ENCODE results near the gene OSBPL3.

OSBPL3 gene

DNA sequence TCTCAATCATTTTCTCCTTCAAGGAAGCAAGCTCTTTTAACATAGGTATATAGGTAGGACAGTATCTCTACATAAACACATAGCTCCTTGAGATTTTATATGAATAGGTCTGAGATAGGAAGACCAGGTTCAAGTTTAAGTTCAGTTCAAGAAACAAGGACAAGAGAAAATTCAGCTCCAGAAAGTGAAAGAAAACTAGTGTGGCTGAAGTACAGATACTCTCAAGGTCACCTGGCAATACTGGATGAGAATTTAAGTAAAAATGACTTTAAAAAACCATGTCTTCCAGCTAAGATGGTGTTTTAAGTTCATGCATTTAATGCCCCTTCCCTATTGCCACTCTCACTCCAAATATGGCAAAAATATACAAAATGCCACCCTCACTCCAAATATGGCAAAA is 91.3 kb downstream of the OSBPL3 start:
- no peak for DNase-seq

DNA sequence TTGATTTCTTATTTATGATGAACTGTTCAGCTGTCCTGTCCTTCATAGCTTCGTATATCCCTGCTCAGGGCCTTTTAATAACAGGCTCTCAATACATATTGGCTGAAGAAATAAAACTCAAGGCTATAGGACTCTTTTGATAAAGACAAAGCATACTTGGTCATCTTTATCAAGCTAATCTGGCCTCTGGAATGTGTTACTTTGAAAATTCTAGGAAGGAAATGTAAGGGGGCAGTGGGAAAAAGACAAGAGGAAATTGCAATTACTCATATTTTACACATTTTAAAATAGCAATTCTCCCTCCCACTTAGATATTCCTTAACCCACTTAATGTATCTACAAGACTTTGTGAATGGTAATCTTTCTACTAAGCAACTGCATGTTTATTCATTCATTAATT is 94.3 kb downstream of the OSBPL3 start:
- no peak for DNase-seq

DNA sequence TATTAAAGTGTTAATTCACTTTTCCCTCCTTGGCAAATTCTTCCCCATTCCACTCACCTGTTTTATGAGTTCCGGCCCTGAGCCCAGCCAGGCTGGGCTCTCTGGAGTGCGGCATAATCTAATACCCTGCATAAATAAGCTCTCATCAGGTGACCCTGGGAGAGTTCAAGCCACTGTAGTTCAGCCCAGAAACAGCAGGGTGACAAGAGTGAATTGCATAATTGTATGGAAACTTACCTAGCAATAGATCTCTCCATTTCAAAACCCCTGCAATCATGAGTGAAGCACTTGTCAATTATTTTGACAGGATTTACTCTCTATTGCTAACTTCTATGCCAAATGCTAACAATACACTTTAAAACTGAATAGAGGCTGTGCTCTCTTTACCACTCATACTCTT is 94.7 kb downstream of the OSBPL3 start:
- no peak for DNase-seq

DNA sequence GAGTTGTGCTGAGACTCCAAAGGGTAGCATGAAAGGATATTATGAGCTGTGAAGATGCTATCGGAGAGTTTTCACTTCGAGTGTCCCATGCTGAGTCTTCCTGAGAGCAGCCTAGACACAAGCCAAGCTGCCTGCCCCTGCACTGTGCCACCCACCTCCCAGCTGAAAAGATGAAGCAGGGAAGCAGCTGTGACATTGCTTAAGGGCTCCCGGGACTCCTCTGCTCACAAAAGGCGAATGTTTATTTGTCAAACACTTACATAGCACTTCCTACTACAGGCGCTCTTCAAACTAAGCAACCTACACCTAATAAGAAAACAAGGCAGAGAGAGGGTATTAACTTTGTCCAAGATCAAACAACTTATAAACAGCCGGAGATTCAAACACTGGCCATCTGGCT is 95.6 kb downstream of the OSBPL3 start:
- DNase-seq = no peak

DNA sequence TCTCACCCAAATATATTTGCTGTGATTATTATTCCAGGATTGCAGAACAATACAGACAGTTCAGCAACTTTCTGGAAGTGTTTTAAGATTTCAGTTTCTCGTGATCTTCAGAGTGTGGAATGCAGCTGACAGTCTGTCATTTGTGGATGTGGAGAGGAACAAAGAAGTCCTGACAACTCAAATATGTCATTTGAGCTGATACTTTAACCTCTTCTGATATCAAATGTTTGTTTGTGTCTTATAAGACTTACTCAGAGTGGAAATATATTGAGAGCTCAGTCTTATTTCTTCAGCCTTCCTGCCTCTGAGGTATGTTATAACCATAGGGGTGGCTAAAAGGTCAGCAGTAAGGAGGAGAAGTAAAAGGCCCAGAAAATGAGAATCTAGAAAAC is 96.4 kb downstream of the OSBPL3 start:
- DNase-seq = no peak

DNA sequence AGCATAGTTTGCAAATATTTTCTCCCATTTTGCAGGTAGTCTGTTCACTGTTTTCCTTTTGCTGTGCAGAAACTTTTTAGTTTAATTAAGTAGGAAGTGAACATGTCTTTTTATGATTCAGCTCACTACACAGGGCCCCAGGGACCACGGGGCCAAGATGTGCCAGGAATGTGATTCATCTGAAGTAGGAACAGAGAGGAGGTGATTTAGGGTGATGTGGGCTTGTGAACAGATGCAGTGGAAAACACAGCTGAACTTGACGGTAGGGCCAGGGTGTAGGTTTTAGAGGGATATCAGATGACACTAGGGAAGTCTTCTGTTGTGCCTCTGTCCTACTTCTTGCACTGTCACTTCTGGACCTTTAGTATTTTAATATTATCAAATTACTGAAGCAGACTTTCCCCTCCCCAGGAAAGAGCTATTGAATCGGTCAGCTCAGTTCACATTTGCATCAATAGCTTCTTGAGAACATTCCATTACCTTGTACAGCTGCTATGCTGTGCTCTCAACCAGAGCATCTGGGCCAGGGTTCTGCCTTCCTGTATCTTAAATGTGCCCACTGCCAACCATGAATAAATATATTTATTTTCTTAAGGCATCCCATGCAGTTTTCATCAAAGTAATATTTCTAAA is 96.9 kb downstream of the OSBPL3 start:
- DNase-seq = no peak

DNA sequence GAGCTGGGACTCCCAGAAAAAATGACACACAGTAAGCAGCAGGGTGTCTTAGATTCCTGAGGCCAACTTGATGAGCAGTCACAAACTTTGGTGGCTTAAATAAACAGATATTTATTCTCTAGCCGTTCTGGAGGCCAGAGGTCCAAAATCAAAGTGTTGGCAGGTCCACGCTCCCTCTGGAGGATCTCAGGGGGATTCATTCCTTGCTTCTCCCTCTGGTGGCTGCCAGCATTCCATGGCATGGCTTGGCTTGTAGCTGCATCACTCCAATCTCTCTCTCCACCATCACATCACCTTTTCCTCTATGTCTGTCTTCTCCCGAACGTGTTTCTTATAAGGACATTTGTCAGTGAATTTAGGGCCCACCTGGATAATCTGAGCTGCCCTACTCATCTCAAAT is 98.4 kb downstream of the OSBPL3 start:
- DNase-seq = no peak

DNA sequence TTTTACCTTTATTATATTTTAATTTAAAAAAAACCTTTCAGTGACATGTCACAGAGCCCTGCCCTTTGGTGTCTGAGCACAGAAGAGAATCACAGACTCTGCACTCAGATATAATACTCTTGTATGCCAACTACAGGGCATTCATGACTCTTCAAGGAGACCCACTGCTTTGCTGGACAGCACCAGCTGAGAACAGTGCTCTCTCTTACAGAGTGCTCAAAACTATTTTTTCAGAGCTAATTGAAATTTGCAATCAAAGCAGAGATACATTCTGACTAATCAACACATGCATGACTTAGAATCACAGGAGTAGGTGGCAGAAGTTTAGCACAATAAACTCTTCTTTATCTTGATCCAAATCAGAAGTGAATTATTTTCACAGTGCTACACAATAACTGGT is 99.1 kb downstream of the OSBPL3 start:
- no peak for DNase-seq

DNA sequence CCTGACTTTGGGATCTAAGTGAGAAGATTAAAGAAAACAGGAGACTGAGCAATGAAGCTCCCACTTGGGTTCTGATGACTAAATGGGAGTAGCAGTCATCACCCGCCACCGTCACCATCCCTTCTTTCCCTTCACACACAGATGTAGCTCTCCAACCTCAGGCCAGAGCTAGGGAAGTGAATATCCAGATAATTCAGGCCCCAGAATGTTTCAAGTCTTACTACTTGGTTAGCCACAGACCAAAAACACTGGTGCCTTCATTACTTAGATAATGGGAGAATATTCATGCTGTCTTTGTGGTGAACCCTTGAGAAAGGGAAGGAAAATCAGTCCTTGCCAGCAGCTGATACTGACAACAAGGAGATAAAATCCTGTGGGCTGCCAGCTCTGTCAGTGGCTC is 100.7 kb downstream of the OSBPL3 start:
- peak; percentile 72 for DNase-seq

DNA sequence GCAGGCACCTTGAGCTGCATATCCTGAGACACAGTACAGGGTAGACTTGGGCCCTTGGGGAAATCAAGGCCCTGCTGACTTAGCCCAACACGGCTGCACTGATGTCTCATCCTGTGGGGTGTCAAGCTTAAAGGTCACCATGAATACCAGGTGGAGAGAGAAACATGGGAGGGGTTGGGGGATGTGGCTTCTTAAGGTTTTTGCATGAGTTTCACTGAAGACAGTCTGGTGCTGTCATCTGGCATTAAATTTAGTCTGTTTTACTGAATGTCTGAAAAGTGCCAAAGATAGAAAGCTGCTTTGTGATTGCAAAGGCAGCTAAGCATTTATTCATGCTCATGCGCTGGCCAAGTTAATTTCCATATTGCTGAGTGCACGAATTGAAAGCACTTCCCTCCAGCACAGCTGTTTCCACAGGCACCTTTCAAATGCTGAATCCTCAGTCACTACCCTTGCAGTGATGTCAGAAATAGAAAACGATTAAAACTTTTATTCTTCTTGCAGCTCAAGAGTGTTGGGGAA is 102.1 kb downstream of the OSBPL3 start:
- no peak for DNase-seq

DNA sequence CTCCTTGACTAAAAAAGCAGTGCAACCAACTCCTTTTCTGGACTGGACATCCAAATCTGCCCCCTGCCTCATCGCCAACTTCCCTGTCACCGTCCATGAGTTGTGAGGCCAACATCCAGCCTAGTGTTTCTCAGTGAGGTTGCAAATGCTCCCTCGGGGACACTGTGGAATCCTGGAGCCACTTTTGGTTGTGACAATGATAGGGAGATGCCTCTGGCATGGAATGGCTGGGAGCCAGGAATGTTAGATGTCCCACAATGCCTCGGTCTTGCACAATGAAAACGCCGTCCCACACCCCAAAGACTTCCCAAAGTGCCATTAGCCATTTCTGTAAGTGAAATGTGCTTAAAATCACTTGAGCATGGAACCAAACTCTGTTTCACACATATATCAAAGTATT is 105.2 kb downstream of the OSBPL3 start:
- no peak for DNase-seq

DNA sequence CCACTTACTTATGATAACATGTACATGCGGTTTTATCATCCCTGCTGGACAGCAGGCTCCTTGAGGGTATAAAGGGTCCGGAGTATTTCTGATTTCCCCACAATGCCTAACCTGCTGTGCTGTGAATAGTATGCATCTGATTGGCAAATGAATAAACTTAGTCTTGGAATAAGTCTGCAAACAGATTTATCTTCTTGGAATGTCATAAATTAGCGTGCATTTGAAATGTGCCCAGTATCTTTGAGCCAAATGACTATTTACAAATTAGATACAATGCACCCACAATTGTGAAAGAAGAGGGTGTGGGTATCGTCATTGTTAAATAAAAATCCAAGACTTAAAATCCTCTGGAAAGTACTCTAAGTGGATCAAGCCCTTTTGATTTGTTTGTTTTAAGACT is 106.0 kb downstream of the OSBPL3 start:
- no peak for DNase-seq

DNA sequence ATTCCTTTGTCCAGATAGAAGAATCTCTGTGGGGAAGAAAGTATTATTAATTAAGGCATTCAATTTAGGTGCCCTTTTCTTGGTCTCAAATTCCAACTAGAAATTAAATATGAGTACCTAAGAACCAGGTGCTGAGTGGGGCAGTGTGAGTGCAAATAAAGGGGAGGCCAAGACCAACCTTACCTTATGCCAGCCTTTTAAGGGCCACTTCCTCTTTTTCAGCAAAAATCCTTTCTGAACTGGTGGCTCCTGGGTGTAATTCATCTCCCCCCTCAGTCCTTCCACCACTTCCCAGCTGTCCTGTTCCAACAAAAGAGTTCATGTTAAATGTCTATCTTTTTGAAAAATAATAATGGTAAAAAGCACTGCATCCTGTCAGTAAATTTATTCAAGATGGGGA is 108.2 kb downstream of the OSBPL3 start:
- peak; percentile 17 for DNase-seq

DNA sequence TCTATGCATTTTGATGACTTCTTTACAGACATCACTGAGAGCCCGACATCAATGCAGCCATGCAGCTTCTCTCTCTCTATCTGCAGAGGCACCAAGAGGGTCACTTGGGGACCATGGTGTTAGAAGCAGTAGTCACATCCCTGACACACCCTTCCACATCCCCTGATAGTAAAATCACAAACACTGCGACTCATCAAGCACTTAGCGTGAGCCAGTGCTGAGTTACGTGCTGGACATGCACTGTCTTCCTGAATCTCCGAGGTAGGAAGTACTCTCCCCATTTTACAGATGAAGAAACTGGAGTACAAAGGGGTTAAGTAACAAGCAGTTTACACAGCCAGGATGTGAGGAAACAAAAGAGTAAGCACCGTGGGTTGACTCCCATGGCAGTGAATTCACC is 109.2 kb downstream of the OSBPL3 start:
- DNase-seq = no peak

DNA sequence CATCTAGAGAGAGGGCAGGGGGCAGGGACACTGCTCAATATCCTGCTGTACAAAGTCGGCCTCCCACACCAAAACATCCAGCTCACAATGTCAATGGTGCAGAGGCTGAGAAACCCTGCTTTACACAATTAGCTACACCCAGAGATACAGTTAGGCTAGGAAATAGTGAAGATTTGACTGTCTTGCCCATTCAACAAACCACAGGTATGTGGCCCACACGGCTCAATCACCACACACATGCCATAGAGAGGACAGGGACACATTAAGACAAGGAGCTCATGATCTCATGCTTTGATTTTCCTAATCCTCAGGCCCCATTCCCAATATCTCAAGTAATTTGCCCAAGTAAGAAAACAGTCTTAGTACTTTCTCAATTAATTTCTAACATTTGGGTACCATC is 110.4 kb downstream of the OSBPL3 start:
- DNase-seq = no peak

DNA sequence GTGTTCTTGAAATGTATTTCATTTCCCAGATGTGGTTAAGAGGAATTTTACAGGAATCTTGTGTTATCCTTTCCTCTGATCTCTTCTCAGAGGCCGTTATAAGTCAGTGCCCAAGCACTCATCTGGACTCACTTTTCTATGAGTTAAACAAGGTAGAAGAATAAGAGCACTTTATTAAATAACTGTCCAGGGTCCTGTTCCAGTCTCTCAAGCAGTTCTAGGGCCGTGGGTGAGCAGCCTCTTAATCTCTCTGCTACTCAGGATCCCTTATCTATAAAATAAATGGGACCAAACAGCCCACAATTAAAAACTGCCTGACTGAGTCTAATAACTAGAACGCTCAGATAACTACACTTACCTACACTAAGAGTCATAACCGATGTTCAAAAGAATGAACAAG is 111.2 kb downstream of the OSBPL3 start:
- DNase-seq = peak; percentile 49

DNA sequence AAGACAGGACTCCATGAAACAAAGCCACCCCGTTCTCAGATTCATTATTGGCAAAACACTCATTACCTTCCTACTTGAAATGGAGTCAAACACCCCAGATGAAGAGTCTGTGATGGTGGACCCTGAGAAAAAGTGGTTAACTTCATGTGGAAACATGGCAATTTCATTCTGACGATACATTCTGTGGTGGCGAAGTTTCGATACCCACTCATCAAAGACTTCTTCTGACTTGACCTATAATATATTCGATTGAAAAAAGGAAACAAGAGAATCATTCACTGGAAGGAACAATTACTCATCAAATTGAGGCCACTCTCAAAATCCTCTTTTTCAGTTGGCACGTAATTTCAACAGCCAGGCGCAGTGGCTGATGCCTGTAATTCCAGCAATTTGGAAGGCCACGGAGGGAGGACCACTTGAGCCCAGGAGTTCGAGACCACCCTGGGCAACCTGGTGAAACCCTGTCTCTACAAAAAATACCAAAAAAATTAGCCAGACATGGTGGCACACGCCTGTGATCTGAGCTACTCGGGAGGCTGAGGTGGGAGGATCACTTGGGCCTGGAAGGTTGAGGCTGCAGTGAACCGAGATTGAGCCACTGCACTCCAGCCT is 113.9 kb downstream of the OSBPL3 start:
- no peak for DNase-seq

DNA sequence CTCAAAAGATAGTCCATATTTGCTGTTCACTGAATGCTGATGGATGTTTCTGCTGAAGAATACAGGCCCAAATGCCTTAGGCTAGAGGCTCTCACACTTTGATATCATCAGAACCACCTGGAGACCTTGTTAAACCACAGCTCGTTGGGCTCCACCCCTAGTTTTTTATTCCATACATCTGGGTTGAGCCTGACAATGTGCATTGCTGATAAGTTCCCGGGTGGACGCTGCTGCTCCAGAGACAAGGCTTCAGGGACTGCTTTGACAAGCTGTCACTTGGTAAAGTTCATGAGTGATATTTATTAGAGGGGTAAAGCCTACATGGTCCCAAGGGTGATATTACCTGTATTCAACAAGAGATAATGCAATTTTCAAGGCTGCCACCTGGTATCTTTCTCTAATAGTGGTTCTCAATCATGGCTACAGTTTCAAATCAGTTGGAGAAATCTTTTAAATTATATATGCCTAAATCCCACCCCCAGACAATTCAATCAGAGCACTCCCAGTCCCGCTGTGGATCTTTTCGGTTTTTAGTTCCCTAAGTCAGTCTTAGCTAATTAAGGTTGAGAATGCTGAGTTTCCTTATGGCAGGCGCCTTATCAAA is 115.7 kb downstream of the OSBPL3 start:
- peak; percentile 97 for DNase-seq

DNA sequence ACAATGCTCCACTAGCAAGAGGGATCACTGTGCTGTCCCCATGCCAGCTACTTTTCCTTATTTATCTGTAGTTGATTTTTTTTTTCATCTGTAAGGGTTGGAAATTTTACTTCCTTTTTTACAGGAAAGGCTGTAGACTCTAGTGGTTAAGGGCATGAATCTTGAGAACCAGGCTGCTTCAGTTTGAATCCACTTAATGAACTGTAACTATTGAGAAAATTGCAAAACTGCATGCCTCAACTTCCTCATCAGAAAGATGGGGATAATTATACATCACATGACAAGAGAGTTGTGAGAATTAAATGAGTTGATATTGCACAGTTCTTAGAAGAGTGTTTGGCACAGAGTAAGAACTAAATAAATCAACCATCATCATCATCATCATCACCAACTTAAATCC is 116.4 kb downstream of the OSBPL3 start:
- peak; percentile 10 for DNase-seq

DNA sequence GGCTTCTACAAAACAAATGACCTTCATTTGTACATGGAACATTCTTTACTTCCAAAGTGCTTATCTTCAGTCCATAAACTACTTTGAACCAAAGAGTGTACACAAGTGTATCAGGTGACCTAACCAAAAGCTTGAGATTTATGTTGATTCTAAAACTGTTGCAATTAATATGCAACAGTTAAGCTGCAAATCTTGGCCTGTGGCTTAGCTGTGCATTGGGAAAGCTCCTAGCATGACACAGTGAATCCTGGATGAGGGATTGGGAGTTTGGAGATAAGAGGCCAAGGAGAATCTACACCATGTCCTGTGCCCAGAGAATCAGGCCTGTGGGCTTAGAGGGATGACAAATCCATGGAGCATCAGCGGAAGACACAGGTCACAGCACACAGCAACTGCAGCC is 117.5 kb downstream of the OSBPL3 start:
- no peak for DNase-seq

DNA sequence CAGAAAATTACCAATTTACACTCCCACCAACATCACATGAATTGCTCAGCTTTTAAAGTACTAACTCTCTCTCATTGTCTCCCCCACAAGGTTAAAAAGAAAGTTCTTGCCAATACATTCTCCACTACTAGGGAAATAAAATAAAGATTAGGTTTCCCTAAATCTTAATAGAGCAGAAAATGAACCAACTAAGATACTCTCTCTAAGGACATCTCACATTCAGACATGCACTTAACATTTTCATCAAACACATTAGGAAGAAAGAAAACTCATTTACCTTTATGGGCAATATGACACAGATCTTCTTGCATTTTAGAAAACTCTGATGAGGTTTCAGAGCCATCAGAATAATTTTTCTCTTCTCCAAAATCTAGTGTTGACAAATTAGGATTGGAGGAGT is 118.6 kb downstream of the OSBPL3 start:
- no peak for DNase-seq

DNA sequence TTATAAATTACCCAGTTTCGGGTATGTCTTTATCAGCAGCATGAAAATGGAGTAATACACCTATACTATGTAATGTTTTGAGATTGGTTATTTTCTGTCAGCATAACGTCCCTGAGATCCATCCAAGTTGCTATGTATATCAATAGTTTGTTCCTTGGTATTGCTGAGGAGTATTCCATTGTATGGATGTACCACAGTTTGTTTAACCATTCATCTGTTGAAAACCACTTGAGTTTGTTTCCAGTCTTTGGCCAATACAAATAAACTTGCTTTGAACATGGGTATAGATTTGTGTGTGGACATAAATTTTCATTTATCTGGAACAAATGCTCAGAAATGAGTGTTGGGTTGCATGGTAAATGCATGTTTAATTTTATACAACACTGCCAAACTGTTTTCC is 119.4 kb downstream of the OSBPL3 start:
- DNase-seq = no peak

DNA sequence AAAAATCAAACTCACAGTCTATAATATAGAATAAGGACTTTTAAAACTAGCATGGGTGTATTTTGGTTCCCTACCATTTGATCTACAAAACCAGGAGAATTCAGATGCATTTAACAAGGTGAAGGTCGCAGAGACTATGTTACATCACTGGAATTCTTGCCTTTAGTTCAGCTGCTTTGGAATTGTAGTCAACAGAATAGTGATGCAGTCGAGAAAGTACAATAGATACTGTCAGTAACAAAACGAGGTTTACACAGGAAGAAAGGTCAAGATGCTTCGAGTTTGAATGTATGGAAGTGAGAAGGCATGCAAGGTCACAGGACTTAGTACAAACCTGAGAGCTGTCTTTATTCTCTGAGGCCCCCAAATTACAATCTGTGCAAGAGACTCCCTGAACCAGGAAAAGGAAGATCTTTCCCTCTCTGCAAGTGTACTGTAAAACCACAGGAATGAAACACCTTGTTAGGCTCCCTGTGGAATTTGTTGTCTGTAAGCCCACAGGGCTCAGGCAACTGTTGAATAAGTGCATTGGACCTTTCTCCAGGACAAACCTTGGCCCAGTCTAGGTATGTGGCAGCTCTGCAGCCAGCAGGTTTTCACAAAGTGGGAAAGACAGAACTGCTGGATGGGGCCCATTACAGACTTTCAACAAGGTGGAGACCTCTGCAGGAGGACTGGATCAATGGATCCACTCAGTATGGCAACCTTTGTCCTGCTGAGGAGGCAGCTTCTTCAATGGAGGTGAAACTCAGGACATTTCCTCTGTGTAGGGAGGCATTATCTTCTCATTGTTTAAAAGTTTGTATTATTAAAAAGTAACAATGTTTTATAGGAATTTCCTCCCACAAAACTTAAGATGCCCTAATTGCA is 121.6 kb downstream of the OSBPL3 start:
- no peak for DNase-seq

DNA sequence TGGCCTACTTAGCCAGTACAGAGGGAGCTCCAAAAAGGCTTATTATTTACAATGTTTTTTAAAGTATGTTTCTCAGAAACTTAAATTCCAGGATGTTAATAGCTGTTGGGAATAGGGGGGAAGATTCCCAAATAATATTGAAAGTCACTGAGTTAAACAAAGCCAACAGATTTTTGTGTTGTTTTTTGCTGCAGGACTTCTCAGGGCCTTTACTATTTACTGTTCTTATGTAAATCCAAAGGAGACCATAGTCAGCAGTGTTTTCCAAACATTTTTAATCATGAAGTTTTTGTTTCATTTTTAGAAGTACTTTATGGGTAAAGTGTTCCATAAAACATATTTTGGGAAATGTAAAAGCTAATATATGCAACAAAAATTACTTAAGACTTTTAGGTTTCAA is 122.4 kb downstream of the OSBPL3 start:
- DNase-seq = no peak

Data from hematopoietic multipotent progenitor cell treated with erythropoietin and hydrocortisone succinate and interleukin-3 and kit ligand, for 6 days (in vitro differentiated cells).